Neural progenitor cell (in vitro differentiated cells): ENCODE results near the gene PRRC1. TPM values are rescaled to one million over a fixed set of nuclear protein-coding genes. Genes with fewer than 3 reads are reported as not detected.
A peak's percentile ranks its signal among the peaks of the same experiment; 100 is the strongest.
"Not testable (repeated sequence)": the region's sequence is repeated elsewhere in the genome, so short reads cannot be mapped to it uniquely, and the experiment has no call there.

ENCODE experiments used
- DNase-seq: peaks from one replicate; pipeline ENCODE4 v3.0.0-alpha.2; 2016; ENCODE audit warnings: low spot score
- H2AFZ ChIP-seq: fragments of 200-600 bp; sonication (generic); replicated peaks from 2 replicates; pipeline ENCODE4 v1.6.1; 2016; ENCODE audit warnings: antibody characterized with exemption
- H3F3A ChIP-seq: fragments of 200-600 bp; sonication (generic); 2 replicates; pipeline ENCODE4 v1.6.1; 2016; ENCODE audit warnings: antibody characterized with exemption, low read depth
- H3K27ac ChIP-seq: fragments of 200-600 bp; sonication (generic); 2 replicates; pipeline ENCODE4 v1.5.1; 2016; ENCODE audit warnings: mild to moderate bottlenecking
- H3K27me3 ChIP-seq: fragments of 200-600 bp; sonication (generic); 2 replicates; pipeline ENCODE4 v1.6.1; 2016; ENCODE audit warnings: mild to moderate bottlenecking, moderate library complexity
- H3K36me3 ChIP-seq: fragments of 200-600 bp; sonication (generic); 2 replicates; pipeline ENCODE4 v1.5.1; 2016
- H3K4me1 ChIP-seq: fragments of 200-600 bp; sonication (generic); 2 replicates; pipeline ENCODE4 v1.6.1; 2016; ENCODE audit warnings: mixed run types
- H3K4me2 ChIP-seq: fragments of 200-600 bp; sonication (generic); 2 replicates; pipeline ENCODE4 v1.6.1; 2016
- H3K4me3 ChIP-seq: fragments of 200-600 bp; sonication (generic); 2 replicates; pipeline ENCODE4 v1.5.1; 2016
- H3K79me2 ChIP-seq: fragments of 200-600 bp; sonication (generic); 2 replicates; pipeline ENCODE4 v1.6.1; 2016; ENCODE audit warnings: low read depth
- H3K9ac ChIP-seq: fragments of 200-600 bp; sonication (generic); 2 replicates; pipeline ENCODE4 v1.6.1; 2016
- H3K9me3 ChIP-seq: fragments of 200-600 bp; sonication (generic); 2 replicates; pipeline ENCODE4 v1.5.1; 2016; ENCODE audit warnings: low read depth
- H4K20me1 ChIP-seq: fragments of 200-600 bp; sonication (generic); 2 replicates; pipeline ENCODE4 v1.6.1; 2016; ENCODE audit warnings: low read depth
- H3K27ac Mint-ChIP-seq: 3 replicates; pipeline ENCODE4 v1.8.0; 2021; ENCODE audit warnings: mixed read lengths
- H3K27me3 Mint-ChIP-seq: 2 replicates; pipeline ENCODE4 v1.8.0; 2022; ENCODE audit warnings: low read depth, mild to moderate bottlenecking, inconsistent platforms, moderate library complexity, mixed read lengths; ENCODE audit not compliant: insufficient read depth
- H3K36me3 Mint-ChIP-seq: 3 replicates; pipeline ENCODE4 v1.8.0; 2021; ENCODE audit warnings: mixed read lengths
- H3K4me1 Mint-ChIP-seq: 3 replicates; pipeline ENCODE4 v1.8.0; 2021; ENCODE audit warnings: mixed read lengths
- H3K4me3 Mint-ChIP-seq: 3 replicates; pipeline ENCODE4 v1.8.0; 2021; ENCODE audit warnings: mild to moderate bottlenecking, moderate library complexity, mixed read lengths
- H3K9me3 Mint-ChIP-seq: 3 replicates; pipeline ENCODE4 v1.8.0; 2020; ENCODE audit warnings: mixed read lengths
- EZH2 ChIP-seq: fragments of 200-600 bp; sonication (generic); IDR thresholded peaks from 2 replicates; pipeline ENCODE4 v1.6.1; 2017; ENCODE audit warnings: antibody characterized with exemption, mild to moderate bottlenecking, moderate library complexity
- EZH2phosphoT487 ChIP-seq: fragments of 200-600 bp; sonication (generic); IDR thresholded peaks from 2 replicates; pipeline ENCODE4 v1.6.1; 2017; ENCODE audit warnings: antibody characterized with exemption
- total RNA-seq: library from RNA; depleted of rRNA; stranded (reverse); fragments of >200 nt; gene quantifications from 2 replicates; pipeline ENCODE4 v1.2.3, GENCODE V29; 2015; ENCODE audit warnings: low replicate concordance
- TF ChIP-seq, protein P1 (sequence below): fragments of 200-600 bp; sonication (generic); IDR thresholded peaks from 2 replicates; pipeline ENCODE4 v1.5.1; 2017; ENCODE audit warnings: antibody characterized with exemption, mild to moderate bottlenecking

Gene PRRC1
- total RNA-seq, 1 donor from 2014 or later, result 58.9 TPM

DNA sequence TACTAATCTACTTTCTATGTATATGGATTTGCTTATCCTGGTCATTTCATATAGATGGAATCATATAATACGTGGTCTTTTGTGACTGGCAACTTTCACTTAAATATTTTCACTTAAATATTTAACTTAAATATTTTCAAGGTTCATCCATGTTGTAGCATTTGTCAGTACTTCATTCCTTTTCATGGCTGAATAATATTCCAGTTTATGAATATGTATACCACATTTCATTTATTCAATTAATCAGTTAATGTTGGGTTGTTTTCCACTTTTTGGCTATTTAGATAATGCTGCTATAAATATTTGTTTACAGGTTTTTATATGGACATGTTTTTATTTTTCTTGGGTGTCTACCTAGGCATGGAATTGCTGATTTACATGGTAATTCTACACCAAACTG is 7.7 kb downstream of the PRRC1 start:
- Mint-ChIP-seq H3K27me3 (no peaks in the 10 kb centered on the region), H3K9me3 (peaks cover 10% of the 10 kb centered on the region), H3K4me1 (peaks cover 3% of the 10 kb centered on the region), H3K36me3 (peaks cover 44% of the 10 kb centered on the region), H3K4me3 (no peak overlapping the region), H3K27ac (no peak overlapping the region)
- no peak for DNase-seq
- Histone ChIP-seq H2AFZ (no peak overlapping the region), H3K27ac (no peak overlapping the region), H3K4me3 (no peak overlapping the region), H3K9me3 (no peaks in the 10 kb centered on the region), H3K79me2 (peaks cover 60% of the 10 kb centered on the region), H3K4me2 (no peak overlapping the region), H4K20me1 (peaks cover 42% of the 10 kb centered on the region), H3K9ac (no peak overlapping the region), H3K4me1 (peaks cover 6% of the 10 kb centered on the region), H3K27me3 (no peaks in the 10 kb centered on the region), H3F3A (no peaks in the 10 kb centered on the region), H3K36me3 (peaks cover 31% of the 10 kb centered on the region)
- TF ChIP-seq EZH2 (no peak), EZH2phosphoT487 (no peak)
- TF ChIP-seq, protein P1, sequence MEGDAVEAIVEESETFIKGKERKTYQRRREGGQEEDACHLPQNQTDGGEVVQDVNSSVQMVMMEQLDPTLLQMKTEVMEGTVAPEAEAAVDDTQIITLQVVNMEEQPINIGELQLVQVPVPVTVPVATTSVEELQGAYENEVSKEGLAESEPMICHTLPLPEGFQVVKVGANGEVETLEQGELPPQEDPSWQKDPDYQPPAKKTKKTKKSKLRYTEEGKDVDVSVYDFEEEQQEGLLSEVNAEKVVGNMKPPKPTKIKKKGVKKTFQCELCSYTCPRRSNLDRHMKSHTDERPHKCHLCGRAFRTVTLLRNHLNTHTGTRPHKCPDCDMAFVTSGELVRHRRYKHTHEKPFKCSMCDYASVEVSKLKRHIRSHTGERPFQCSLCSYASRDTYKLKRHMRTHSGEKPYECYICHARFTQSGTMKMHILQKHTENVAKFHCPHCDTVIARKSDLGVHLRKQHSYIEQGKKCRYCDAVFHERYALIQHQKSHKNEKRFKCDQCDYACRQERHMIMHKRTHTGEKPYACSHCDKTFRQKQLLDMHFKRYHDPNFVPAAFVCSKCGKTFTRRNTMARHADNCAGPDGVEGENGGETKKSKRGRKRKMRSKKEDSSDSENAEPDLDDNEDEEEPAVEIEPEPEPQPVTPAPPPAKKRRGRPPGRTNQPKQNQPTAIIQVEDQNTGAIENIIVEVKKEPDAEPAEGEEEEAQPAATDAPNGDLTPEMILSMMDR, result no peak

DNA sequence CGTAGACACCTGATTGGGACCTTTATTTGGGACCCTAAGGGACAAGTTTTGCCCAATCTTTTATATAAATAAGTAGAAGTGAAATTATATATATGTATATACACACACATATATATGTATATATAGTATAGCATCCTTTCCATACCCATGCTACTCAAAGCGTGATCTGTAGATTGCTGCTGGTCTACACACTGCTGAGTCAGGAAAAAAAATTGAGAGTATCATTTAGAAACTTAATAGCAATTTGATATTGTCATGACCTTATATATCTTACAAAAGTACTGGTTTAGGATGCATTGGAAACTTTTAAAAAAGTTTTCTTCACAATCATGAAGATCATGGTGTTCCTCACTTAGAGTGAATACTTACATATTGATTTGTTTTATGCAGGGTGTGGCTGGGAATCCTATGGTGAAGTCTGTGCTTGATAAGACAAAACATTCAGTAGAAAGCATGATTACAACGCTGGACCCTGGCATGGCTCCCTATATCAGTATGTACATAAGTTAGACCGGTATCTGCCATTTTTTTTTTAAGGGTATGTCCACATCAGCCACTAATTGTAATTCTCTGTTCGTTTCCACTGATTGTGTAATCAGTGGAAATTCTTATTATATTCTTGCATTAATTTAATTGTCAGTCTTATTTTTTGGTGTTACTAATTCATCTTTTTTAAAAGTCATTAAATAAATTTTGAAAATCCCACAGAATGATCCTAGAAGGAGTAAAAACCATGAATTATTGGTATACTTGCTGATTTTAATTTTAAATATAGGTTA is 12.7 kb downstream of the PRRC1 start:
- Histone ChIP-seq H3K4me1 (no peaks in the 10 kb centered on the region), H4K20me1 (peaks cover 12% of the 10 kb centered on the region), H2AFZ (no peak overlapping the region), H3K4me2 (no peak overlapping the region), H3K36me3 (peaks cover 43% of the 10 kb centered on the region), H3K27ac (no peak overlapping the region), H3K79me2 (peaks cover 24% of the 10 kb centered on the region), H3K9ac (no peak overlapping the region), H3K9me3 (no peaks in the 10 kb centered on the region), H3K27me3 (no peaks in the 10 kb centered on the region), H3K4me3 (no peak overlapping the region), H3F3A (peaks cover 6% of the 10 kb centered on the region)
- Mint-ChIP-seq H3K27me3 (no peaks in the 10 kb centered on the region), H3K4me1 (no peaks in the 10 kb centered on the region), H3K36me3 (peaks cover 33% of the 10 kb centered on the region), H3K4me3 (no peak overlapping the region), H3K27ac (no peak overlapping the region), H3K9me3 (no peaks in the 10 kb centered on the region)
- no peak for TF ChIP-seq EZH2phosphoT487
- TF ChIP-seq EZH2, result no peak
- TF ChIP-seq, protein P1, result no peak
- DNase-seq, result no peak

DNA sequence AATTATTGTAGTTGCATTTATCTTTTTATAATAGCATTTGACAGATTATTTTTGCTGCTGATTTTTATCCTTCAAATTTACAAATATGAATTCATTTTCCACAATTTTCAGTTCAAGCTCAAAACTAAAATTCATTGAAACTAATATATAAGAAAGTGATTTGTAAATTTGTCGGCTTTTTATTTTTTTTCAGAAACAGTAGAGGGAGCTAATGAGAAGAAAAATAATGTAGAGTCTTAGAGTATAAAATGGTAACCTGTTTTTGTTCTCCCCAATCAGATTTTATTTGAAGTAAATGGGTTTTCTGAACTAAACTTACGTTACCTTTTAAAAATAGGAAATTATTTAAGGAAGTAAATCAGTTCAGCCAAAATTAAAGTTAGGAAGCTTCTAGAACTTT is 19.2 kb downstream of the PRRC1 start:
- H3K79me2 ChIP-seq, result peaks cover 26% of the 10 kb centered on the region
- no peak overlapping the region for H3K4me3 ChIP-seq
- H3K27me3 Mint-ChIP-seq, result no peaks in the 10 kb centered on the region
- no peak overlapping the region for H3K4me3 Mint-ChIP-seq
- no peak for DNase-seq
- no peaks in the 10 kb centered on the region for H3K4me1 Mint-ChIP-seq
- H3K4me1 ChIP-seq, result no peaks in the 10 kb centered on the region
- H3K9ac ChIP-seq, result no peak overlapping the region
- H3K27ac ChIP-seq, result no peak overlapping the region
- H3K36me3 ChIP-seq, result peaks cover 48% of the 10 kb centered on the region
- peaks cover 6% of the 10 kb centered on the region for H3K9me3 ChIP-seq
- H3K27ac Mint-ChIP-seq, result no peak overlapping the region
- H4K20me1 ChIP-seq, result no peaks in the 10 kb centered on the region
- H3K9me3 Mint-ChIP-seq, result peaks cover 16% of the 10 kb centered on the region
- H2AFZ ChIP-seq, result no peak overlapping the region
- peaks cover 56% of the 10 kb centered on the region for H3K36me3 Mint-ChIP-seq
- no peaks in the 10 kb centered on the region for H3K27me3 ChIP-seq
- TF ChIP-seq EZH2 (no peak), EZH2phosphoT487 (no peak)
- TF ChIP-seq, protein P1, result peak; percentile 56
- no peak overlapping the region for H3K4me2 ChIP-seq
- peaks cover 6% of the 10 kb centered on the region for H3F3A ChIP-seq

DNA sequence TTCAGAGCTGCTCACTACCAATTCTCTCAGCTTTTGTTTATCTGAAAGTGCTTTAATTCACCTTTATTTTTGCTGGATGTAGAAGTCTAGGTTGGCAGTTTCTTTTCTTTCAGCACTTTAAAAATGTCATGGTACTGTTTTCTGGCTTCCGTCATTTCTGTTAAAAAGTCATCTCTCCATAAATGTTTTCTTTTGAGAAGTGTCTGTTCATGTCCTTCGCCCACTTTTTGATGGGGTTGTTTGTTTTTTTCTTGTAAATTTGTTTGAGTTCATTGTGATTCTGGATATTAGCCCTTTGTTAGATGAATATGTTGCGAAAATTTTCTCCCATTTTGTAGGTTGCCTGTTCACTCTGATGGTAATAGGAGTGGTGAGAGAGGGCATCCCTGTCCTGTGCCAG is 23.1 kb downstream of the PRRC1 start:
- DNase-seq, H3K27ac Mint-ChIP-seq, H3K4me3 ChIP-seq, H3K4me2 ChIP-seq, H3K9ac ChIP-seq, H3K27me3 Mint-ChIP-seq, H3K4me1 Mint-ChIP-seq, H3K9me3 ChIP-seq, H3K27ac ChIP-seq, H3K4me3 Mint-ChIP-seq, H4K20me1 ChIP-seq, H3K27me3 ChIP-seq, H2AFZ ChIP-seq, H3F3A ChIP-seq, H3K4me1 ChIP-seq: not testable (repeated sequence)
- Mint-ChIP-seq H3K9me3 (peaks cover 24% of the 10 kb centered on the region), H3K36me3 (peaks cover 58% of the 10 kb centered on the region)
- Histone ChIP-seq H3K36me3 (peaks cover 42% of the 10 kb centered on the region), H3K79me2 (peaks cover 28% of the 10 kb centered on the region)

DNA sequence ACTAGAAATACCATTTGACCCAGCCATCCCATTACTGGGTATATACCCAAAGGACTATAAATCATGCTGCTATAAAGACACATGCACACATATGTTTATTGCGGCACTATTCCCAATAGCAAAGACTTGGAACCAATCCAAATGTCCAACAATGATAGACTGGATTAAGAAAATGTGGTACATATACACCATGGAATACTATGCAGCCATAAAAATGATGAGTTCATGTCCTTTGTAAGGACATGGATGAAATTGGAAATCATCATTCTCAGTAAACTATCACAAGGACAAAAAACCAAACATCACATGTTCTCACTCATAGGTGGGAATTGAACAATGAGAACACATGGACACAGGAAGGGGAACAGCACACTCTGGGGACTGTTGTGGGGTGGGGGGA is 27.8 kb downstream of the PRRC1 start:
- Histone ChIP-seq H3K36me3 (peaks cover 16% of the 10 kb centered on the region), H3K79me2 (peaks cover 24% of the 10 kb centered on the region)
- Mint-ChIP-seq H3K9me3 (peaks cover 24% of the 10 kb centered on the region), H3K36me3 (peaks cover 42% of the 10 kb centered on the region)
- not testable (repeated sequence) for H2AFZ ChIP-seq, H3F3A ChIP-seq, H3K27me3 Mint-ChIP-seq, H3K4me1 Mint-ChIP-seq, H3K4me1 ChIP-seq, H4K20me1 ChIP-seq, H3K9ac ChIP-seq, H3K4me2 ChIP-seq, H3K27me3 ChIP-seq, H3K9me3 ChIP-seq, DNase-seq, H3K4me3 ChIP-seq, H3K4me3 Mint-ChIP-seq, H3K27ac Mint-ChIP-seq, H3K27ac ChIP-seq
